Gastrocnemius medialis (tissue), 4 donors: ENCODE data around the gene SLAIN2. TPM values are rescaled to one million over a fixed set of nuclear protein-coding genes. Genes with fewer than 3 reads are reported as not detected.

Experiments
- ATAC-seq, 2 donors: fragments of 150-250 bp; one replicate each; pipeline ENCODE4 v1.9.1; 2016
- DNase-seq, 2 donors: peaks; one replicate each; pipeline ENCODE4 v3.0.0-alpha.2; 2019
- H3K27ac ChIP-seq, 4 donors: fragments of 200-600 bp; sonication (generic); 1 replicate in 1 of 4; 2 replicates in 3 of 4; pipeline ENCODE4 v1.5.1; 2016 to 2018; ENCODE audit warnings: mild to moderate bottlenecking in 2 of 4, moderate library complexity in 1 of 4
- H3K27me3 ChIP-seq, 3 donors: fragments of 200-600 bp; sonication (generic) in 2 of 3; 1 replicate in 1 of 3; 2 replicates in 2 of 3; pipeline versions ENCODE4 v1.5.1 to v1.6.0; 2016 to 2019; ENCODE audit warnings: mild to moderate bottlenecking in 1 of 3, moderate library complexity in 1 of 3
- H3K36me3 ChIP-seq, 2 donors: fragments of 200-600 bp; sonication (generic) in 1 of 2; one replicate each; pipeline ENCODE4 v1.5.1; 2017 to 2018
- H3K4me1 ChIP-seq, 2 donors: fragments of 200-600 bp; sonication (generic) in 1 of 2; one replicate each; pipeline ENCODE4 v1.5.1; 2016 to 2017; ENCODE audit warnings: mild to moderate bottlenecking in 2 of 2
- H3K4me3 ChIP-seq, 4 donors: fragments of 200-600 bp; sonication (generic) in 3 of 4; 1 replicate in 1 of 4; 2 replicates in 3 of 4; pipeline ENCODE4 v1.5.1; 2016 to 2019; ENCODE audit warnings: mild to moderate bottlenecking in 2 of 4
- H3K9me3 ChIP-seq, 3 donors: fragments of 200-600 bp; sonication (generic) in 2 of 3; 1 replicate in 1 of 3; 2 replicates in 2 of 3; pipeline ENCODE4 v1.5.1; 2016 to 2019
- POLR2A ChIP-seq, 2 donors: fragments of 450-650 bp; IDR thresholded peaks; one replicate each; pipeline ENCODE4 v1.6.1; 2017; ENCODE audit warnings: antibody characterized with exemption in 2 of 2, mild to moderate bottlenecking in 2 of 2, moderate library complexity in 2 of 2
- in situ Hi-C, 4 donors: fragments of 200-750 bp; cut with MboI; loops; one replicate each; pipeline versions ENCODE4 v1.15.0 to v1.8.0; 2017; ENCODE audit warnings: low sequenced_read_pairs in 4 of 4
- intact Hi-C: fragments of 100-400 bp; cut with DNase I; formaldehyde crosslinking; loops from one replicate; pipeline ENCODE4 v1.15.1; 2023; ENCODE audit warnings: low total_unique reads
- total RNA-seq, 4 donors: library from RNA; depleted of rRNA; stranded (reverse); fragments of >200 nt; gene quantifications; one replicate each; pipeline versions ENCODE4 v1.1.0 to v1.2.3, GENCODE V29; 2016
- TF ChIP-seq, protein P1 (sequence below), 5 experiments: fragments of 450-650 bp in 3 of 5; fragments of 200-600 bp in 2 of 5; sonication (generic) in 2 of 5; IDR thresholded peaks in 4 of 5; conservative IDR thresholded peaks in 1 of 5; 1 replicate in 4 of 5; 2 replicates in 1 of 5; pipeline ENCODE4 v1.5.1; 2016 to 2019; ENCODE audit warnings: antibody characterized with exemption in 5 of 5, mild to moderate bottlenecking in 3 of 5, moderate library complexity in 3 of 5

Gene SLAIN2
- total RNA-seq, 4 donors from 2014 or later, result 64.3 to 211 (median 138) TPM

GRCh38 chr4:48342606-48342880 is 1.2 kb downstream of the SLAIN2 start:
- in situ Hi-C loops, result loop anchor here in 3 of 4 donors (25.0 kb wide), 2 partner anchors 445 to 495 kb away; partner anchors contain the start of genes FRYL (in 2 of the 3) and OCIAD1 (in 1 of the 3)
- peak overlapping the region; percentile 93 to 99 (median 97) for H3K27ac ChIP-seq
- H3K9me3 ChIP-seq, result no peaks in the 10 kb centered on the region
- DNase-seq (no peak), ATAC-seq (no peak)
- TF ChIP-seq, protein P1, sequence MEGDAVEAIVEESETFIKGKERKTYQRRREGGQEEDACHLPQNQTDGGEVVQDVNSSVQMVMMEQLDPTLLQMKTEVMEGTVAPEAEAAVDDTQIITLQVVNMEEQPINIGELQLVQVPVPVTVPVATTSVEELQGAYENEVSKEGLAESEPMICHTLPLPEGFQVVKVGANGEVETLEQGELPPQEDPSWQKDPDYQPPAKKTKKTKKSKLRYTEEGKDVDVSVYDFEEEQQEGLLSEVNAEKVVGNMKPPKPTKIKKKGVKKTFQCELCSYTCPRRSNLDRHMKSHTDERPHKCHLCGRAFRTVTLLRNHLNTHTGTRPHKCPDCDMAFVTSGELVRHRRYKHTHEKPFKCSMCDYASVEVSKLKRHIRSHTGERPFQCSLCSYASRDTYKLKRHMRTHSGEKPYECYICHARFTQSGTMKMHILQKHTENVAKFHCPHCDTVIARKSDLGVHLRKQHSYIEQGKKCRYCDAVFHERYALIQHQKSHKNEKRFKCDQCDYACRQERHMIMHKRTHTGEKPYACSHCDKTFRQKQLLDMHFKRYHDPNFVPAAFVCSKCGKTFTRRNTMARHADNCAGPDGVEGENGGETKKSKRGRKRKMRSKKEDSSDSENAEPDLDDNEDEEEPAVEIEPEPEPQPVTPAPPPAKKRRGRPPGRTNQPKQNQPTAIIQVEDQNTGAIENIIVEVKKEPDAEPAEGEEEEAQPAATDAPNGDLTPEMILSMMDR (IDR thresholded peaks at IDR 0.05 in 4 of 5, conservative IDR thresholded peaks at IDR 0.05 in 1 of 5), result no peak
- no peak for TF ChIP-seq POLR2A (IDR thresholded peaks at IDR 0.05)
- peak overlapping the region; percentile 71 to 97 (median 90) for H3K4me3 ChIP-seq
- intact Hi-C loops, result loop anchor here (5.0 to 10.0 kb wide), 2 partner anchors 490 to 878 kb away; partner anchors contain the start of genes COMMD8 and OCIAD1
- no peaks in the 10 kb centered on the region for H3K27me3 ChIP-seq
- no peaks in the 10 kb centered on the region for H3K36me3 ChIP-seq
- peaks cover 49 to 65% of the 10 kb centered on the region in 2 donors for H3K4me1 ChIP-seq

DNA sequence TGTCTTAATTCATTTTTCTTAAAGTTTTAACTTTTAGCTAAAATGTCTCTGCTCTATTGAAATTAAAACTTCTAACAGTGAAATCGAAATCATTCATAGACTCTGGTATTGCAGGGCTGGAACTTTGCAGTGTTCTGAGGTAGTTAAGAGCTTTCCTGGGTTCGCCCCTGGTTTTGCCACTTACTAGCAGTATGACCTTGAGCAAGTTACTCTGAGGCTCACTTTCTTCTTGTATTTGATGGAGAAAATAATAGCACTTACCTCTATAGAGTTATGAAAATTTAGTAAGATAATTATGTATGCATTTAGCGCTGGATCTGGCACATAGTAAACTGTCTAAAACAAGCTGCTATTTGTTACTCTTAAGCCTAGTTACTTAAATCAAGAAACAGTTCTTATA is 1.7 kb downstream of the SLAIN2 start:
- Histone ChIP-seq H3K4me1 (peaks cover 49 to 63% of the 10 kb centered on the region in 2 donors), H3K27me3 (no peaks in the 10 kb centered on the region), H3K9me3 (no peaks in the 10 kb centered on the region), H3K4me3 (peak overlapping the region; percentile 71 to 97 (median 90)), H3K27ac (peak overlapping the region; percentile 93 to 99 (median 97)), H3K36me3 (no peaks in the 10 kb centered on the region)
- ATAC-seq, result no peak
- DNase-seq, result no peak
- intact Hi-C loops (loop anchor here (5.0 to 10.0 kb wide), 2 partner anchors 489 to 878 kb away; partner anchors contain the start of genes COMMD8 and OCIAD1), in situ Hi-C loops (loop anchor here in 3 of 4 donors (25.0 kb wide), 2 partner anchors 444 to 494 kb away; partner anchors contain the start of genes FRYL (in 2 of the 3) and OCIAD1 (in 1 of the 3))
- TF ChIP-seq POLR2A (IDR thresholded peaks at IDR 0.05), result no peak
- TF ChIP-seq, protein P1 (IDR thresholded peaks at IDR 0.05 in 4 of 5, conservative IDR thresholded peaks at IDR 0.05 in 1 of 5), result no peak

DNA sequence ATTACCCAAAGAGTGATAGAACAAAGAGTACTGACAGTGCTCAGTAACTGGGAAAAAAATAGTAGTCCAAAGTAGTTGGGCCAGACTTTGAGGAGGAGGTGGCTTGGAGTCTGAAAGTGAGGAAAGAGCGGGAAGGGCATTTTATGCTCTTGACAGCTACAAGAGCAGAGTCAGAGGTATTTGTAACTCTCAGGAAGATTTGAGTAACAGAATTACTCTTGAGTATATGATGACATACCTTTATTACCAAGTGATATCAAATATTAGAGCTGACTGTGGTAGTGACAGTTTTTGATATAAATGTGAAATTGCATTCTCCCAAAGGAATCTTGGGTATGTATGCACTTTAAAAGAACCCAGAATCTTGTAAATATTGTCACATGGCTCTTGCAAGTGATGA is 2.2 kb downstream of the SLAIN2 start:
- in situ Hi-C loops, result loop anchor here in 3 of 4 donors (25.0 kb wide), 2 partner anchors 444 to 494 kb away; partner anchors contain the start of genes FRYL (in 2 of the 3) and OCIAD1 (in 1 of the 3)
- peak overlapping the region; percentile 93 to 99 (median 97) for H3K27ac ChIP-seq
- ATAC-seq (no peak), DNase-seq (no peak)
- H3K36me3 ChIP-seq, result no peaks in the 10 kb centered on the region
- no peaks in the 10 kb centered on the region for H3K27me3 ChIP-seq
- TF ChIP-seq, protein P1 (IDR thresholded peaks at IDR 0.05 in 4 of 5, conservative IDR thresholded peaks at IDR 0.05 in 1 of 5), result no peak
- TF ChIP-seq POLR2A (IDR thresholded peaks at IDR 0.05), result no peak
- intact Hi-C loops, result loop anchor here (5.0 to 10.0 kb wide), 2 partner anchors 489 to 879 kb away; partner anchors contain the start of genes COMMD8 and OCIAD1
- peak overlapping the region; percentile 71 to 97 (median 90) for H3K4me3 ChIP-seq
- H3K9me3 ChIP-seq, result no peaks in the 10 kb centered on the region
- H3K4me1 ChIP-seq, result peaks cover 54 to 62% of the 10 kb centered on the region in 2 donors

DNA sequence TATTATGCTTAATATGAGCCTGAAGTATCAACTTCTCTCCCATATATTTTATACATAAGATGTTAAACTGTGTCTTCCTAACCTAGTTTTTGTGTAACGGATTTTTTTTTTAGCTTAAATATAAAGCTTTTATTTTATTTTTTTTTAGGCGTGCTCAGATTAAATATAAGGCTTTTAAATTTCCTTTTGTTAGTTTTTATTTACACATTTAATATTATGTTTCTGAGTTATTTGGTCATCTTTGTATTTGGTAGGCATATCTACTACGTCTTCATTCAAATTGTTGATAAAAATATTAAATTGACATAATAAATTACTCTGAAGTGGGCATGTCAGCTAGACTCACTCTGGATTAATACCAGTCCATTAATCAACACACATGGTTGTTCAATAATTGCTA is 4.2 kb downstream of the SLAIN2 start:
- peaks cover 62 to 65% of the 10 kb centered on the region in 2 donors for H3K4me1 ChIP-seq

More for the DNA sequence above, 4.2 kb downstream of the SLAIN2 start:
- H3K9me3 ChIP-seq, result no peaks in the 10 kb centered on the region
- intact Hi-C loops (loop anchor here (10.0 kb wide), 1 partner anchor 881 kb away; the partner anchor contains the start of gene COMMD8), in situ Hi-C loops (loop anchor here in 3 of 4 donors (25.0 kb wide), 2 partner anchors 442 to 492 kb away; partner anchors contain the start of genes FRYL (in 2 of the 3) and OCIAD1 (in 1 of the 3))
- no peak overlapping the region for H3K4me3 ChIP-seq
- no peaks in the 10 kb centered on the region for H3K27me3 ChIP-seq
- no peak for ATAC-seq
- H3K27ac ChIP-seq, result no peak overlapping the region
- no peaks in the 10 kb centered on the region for H3K36me3 ChIP-seq
- TF ChIP-seq, protein P1 (IDR thresholded peaks at IDR 0.05 in 4 of 5, conservative IDR thresholded peaks at IDR 0.05 in 1 of 5), result no peak
- no peak for TF ChIP-seq POLR2A (IDR thresholded peaks at IDR 0.05)
- DNase-seq, result no peak
